Occipital lobe (tissue), 3 donors: ENCODE measurements around the gene SHISA5. TPM values are rescaled to one million over a fixed set of nuclear protein-coding genes. Genes with fewer than 3 reads are reported as not detected.

ENCODE experiments used
- DNase-seq: peaks from one replicate; lab custom pipeline; 2025; lab: John Stamatoyannopoulos, UW
- small RNA-seq: library from RNA; depleted of rRNA; stranded (forward); fragments of <200 nt; gene quantifications from one replicate; pipeline ENCODE3, GENCODE V24; 2014
- total RNA-seq: library from RNA; depleted of rRNA; stranded (reverse); fragments of >200 nt; gene quantifications from one replicate; pipeline ENCODE4 v1.2.3, GENCODE V29; 2014

SHISA5 gene
- total RNA-seq, 1 donor from 2014 or later = 72.5 TPM

GRCh38 chr3:48418651-48419050, 85.3 kb downstream of the SHISA5 start:
- DNase-seq = no peak

GRCh38 chr3:48418140-48418539, 85.8 kb downstream of the SHISA5 start:
- no peak for DNase-seq

Small RNA genes within 50 kb of the gene (small RNA-seq; reads per million reads assigned to genes)
- gene MIR6823 = not detected

Other genes starting within 250 kb of the SHISA5 start
- gene NME6, start 202.8 kb downstream of the SHISA5 start, total RNA-seq = 26.0 TPM
- not detected for gene SPINK8, start 170.5 kb downstream of the SHISA5 start, total RNA-seq
- 2.5 TPM for gene FBXW12, start 132.0 kb downstream of the SHISA5 start, total RNA-seq
- 26.8 TPM for gene PLXNB1, start 74.1 kb downstream of the SHISA5 start, total RNA-seq
- 7.5 TPM for gene CCDC51, start 64.1 kb downstream of the SHISA5 start, total RNA-seq
- gene TMA7, start 63.9 kb downstream of the SHISA5 start, total RNA-seq = 61.3 TPM
- 5.9 TPM for gene ATRIP, start 57.4 kb downstream of the SHISA5 start, total RNA-seq
- gene PFKFB4, start 52.6 kb upstream of the SHISA5 start, total RNA-seq = 19.2 TPM
- gene UCN2, start 59.6 kb upstream of the SHISA5 start, total RNA-seq = not detected
- 1.9 TPM for gene COL7A1, start 91.2 kb upstream of the SHISA5 start, total RNA-seq
- gene UQCRC1, start 105.5 kb upstream of the SHISA5 start, total RNA-seq = 124 TPM
- not detected for gene TMEM89, start 117.6 kb upstream of the SHISA5 start, total RNA-seq
- gene SLC26A6, start 131.3 kb upstream of the SHISA5 start, total RNA-seq = 4.5 TPM
- gene CELSR3, start 158.7 kb upstream of the SHISA5 start, total RNA-seq = 34.5 TPM
- 8.4 TPM for gene NCKIPSD, start 181.7 kb upstream of the SHISA5 start, total RNA-seq
- 90.6 TPM for gene IP6K2, start 213.0 kb upstream of the SHISA5 start, total RNA-seq